Astrocyte of the spinal cord (primary cell): ENCODE measurements around the gene DCXR.

Source experiments
- DNase-seq: peaks from one replicate; pipeline ENCODE4 v3.0.0; 2011; ENCODE audit warnings: low read depth, low spot score
- H3K4me3 ChIP-seq: 2 replicates; pipeline ENCODE4 v1.5.1; 2011; ENCODE audit warnings: low read depth, mild to moderate bottlenecking, low read length, moderate library complexity
- CTCF ChIP-seq: IDR thresholded peaks from 2 replicates; pipeline ENCODE4 v1.5.1; 2012; ENCODE audit warnings: low read depth, mild to moderate bottlenecking, low read length, inconsistent platforms
- in situ Hi-C: cut with HindIII; loops from 2 replicates; pipeline ENCODE4 v1.10.0; 2017; ENCODE audit warnings: low sequenced_read_pairs

The DCXR gene

DNA sequence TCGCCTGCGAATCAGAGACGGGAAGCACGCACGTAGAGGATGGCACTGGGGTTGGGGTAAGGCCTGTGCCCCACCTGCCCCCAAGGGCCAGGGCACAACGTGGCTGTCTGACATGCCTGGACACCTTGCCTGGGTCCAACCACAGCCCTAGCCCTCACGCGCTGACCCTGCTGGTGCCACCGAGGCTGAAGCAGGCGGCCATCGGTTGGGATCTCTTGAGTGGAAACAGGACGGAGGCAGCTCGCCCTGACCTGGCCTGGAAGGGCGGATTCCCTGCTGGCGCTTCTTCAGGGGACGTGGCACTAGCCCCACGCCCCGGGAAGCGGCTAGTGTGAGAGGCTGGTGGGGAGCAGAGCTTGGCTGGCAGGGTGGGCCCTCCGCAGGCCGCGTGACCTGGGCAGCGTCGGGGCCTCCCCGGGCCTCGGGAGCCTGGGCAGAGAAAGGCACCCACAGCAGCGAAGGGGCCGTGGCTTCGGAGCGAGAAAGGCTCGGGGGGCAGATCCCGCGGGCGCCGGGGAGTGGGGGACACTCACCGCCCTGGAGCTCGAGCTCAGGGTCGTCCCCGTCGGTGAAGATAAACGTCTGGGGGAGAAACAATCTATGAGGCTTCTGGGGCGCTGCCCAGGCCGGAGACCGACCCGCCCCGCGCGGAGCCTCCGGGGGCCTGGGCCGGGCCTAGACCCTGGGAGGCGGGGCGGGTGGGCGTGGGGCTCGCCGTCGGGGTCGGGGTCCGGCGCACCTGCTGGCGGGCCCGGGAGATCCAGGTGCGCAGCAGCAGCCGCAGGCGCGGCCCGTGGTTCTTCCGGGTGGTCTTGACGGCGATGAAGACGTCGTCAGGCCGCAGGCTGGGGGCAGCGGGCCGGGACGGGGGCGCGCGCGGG lies 13.5 kb upstream of the DCXR start:
- in situ Hi-C loops, result no loop called here
- peak overlapping the region; percentile 76 for H3K4me3 ChIP-seq
- no peak for TF ChIP-seq CTCF
- no peak for DNase-seq

DNA sequence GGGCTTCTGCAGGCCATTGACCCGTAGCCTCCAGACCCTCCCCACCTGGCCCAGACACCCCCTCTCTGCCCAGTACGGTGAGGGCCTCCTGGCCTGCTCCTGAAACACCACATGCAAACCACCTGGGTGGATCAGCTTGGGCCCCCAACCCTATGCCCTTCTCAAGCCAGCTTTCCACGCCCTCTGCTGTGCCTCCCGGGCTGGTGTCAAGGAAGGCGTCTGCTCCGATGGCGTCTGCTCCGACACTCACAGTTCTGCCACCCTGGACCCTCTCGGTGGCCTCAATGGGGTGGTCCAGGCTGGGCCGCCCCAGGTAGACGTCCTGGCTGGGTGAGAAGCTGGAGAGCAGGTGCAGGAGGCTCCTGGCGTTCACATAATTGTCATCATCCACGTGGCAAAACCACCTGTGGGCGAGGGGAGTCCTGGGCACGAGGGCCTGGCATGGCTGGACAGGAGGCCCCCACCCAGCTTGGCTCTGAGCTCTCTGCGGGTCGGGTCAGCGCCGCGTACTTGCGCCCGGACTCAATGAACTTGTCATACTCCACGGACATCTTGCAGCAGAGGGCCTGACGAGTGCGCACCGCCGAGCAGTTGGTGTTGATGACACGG lies 12.8 kb upstream of the DCXR start:
- peak overlapping the region; percentile 76 for H3K4me3 ChIP-seq
- in situ Hi-C loops, result no loop called here
- no peak for DNase-seq
- no peak for TF ChIP-seq CTCF

GRCh38 chr17:82049521-82049971 lies 12.0 kb upstream of the DCXR start:
- no peak overlapping the region for H3K4me3 ChIP-seq
- no peak for TF ChIP-seq CTCF
- DNase-seq, result no peak
- in situ Hi-C loops, result no loop called here

- TF ChIP-seq CTCF, result no peak
- in situ Hi-C loops, result no loop called here
- no peak overlapping the region for H3K4me3 ChIP-seq
- DNase-seq, result no peak
Measured at GRCh38 chr17:82049106-82049505, 11.6 kb upstream of the DCXR start.

DNA sequence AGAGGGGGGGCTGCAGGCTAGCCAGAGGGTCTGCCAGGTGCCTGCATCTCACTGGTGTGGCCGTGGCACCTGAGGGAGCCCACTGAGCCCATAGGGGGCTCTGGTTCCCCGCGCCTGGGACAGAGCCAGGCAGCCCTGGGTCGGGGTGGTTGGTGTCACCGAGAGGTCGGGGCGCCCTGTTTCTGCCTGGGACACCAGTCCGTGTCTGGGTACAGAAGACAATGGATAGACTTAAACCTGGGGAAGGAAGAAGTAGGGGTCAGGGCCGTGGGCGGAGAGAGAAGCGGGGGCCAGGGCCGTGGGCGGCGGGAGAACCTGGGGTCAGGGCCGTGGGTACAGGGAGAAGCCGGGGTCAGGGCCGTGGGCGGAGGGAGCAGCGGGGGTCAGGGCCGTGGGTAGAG lies 11.1 kb upstream of the DCXR start:
- no peak for TF ChIP-seq CTCF
- no peak for DNase-seq
- in situ Hi-C loops, result no loop called here
- no peak overlapping the region for H3K4me3 ChIP-seq

DNA sequence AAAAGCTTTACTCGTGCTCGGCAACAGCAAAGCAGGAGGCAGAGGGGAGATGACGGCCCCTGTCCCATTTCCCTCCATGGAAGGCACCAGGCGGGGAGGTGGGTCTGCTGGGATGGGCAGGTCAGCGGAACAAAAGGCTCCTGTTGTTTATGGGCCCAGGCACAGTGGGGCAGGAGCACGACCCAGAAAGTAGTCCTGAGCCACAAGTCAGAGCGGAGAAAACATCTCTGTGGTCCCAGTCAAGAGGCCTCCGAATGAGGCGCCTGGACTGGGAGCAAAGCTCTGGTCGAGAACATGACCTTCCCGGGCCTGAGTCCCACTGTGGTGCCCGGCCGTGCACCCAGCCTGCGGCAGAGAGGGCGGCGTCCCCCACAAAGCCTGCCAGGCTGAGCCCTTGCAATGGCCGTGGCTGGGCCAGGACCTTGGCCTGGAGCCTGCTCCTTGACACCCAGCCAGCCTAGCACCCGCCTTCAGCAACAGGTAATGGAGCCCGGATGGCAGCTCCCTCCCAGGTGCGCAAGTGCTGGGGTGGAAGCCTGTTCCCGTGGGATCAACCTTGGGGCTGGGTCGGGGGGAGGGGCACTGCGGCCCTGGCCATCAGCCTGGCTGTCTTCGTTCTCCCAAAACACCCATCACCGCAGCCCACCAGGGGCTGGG lies 10.5 kb upstream of the DCXR start:
- in situ Hi-C loops, result no loop called here
- DNase-seq, result no peak
- TF ChIP-seq CTCF, result no peak
- H3K4me3 ChIP-seq, result no peak overlapping the region
